H9 (cell line): Measurements from ENCODE around the gene DBN1. TPM values are rescaled to one million over a fixed set of nuclear protein-coding genes. Genes with fewer than 3 reads are reported as not detected.

Experiments
- DNase-seq: peaks from one replicate; pipeline ENCODE4 v3.0.0-alpha.2; 2017
- H2AFZ ChIP-seq: one replicate; pipeline ENCODE4 v1.6.1; 2013; ENCODE audit warnings: mild to moderate bottlenecking, low read length, control low read depth, moderate library complexity
- H2AK5ac ChIP-seq: 2 replicates; pipeline ENCODE4 v1.6.1; 2013; ENCODE audit warnings: low read length, control low read depth, mixed read lengths; ENCODE audit not compliant: insufficient read length
- H2BK120ac ChIP-seq: one replicate; pipeline ENCODE4 v1.6.1; 2013; ENCODE audit warnings: low read depth, mild to moderate bottlenecking, low read length, control low read depth, inconsistent platforms; ENCODE audit not compliant: poor library complexity, severe bottlenecking
- H2BK12ac ChIP-seq: 2 replicates; pipeline ENCODE4 v1.6.1; 2013; ENCODE audit warnings: low read length, control low read depth, mixed read lengths, low read depth; ENCODE audit not compliant: insufficient read length
- H2BK15ac ChIP-seq: 2 replicates; pipeline ENCODE4 v1.6.1; 2013; ENCODE audit warnings: low read depth, low read length, control low read depth
- H2BK20ac ChIP-seq: one replicate; pipeline ENCODE4 v1.6.1; 2013; ENCODE audit warnings: low read depth, mild to moderate bottlenecking, low read length, control low read depth, inconsistent platforms; ENCODE audit not compliant: poor library complexity, severe bottlenecking
- H2BK5ac ChIP-seq: 2 replicates; pipeline ENCODE4 v1.6.1; 2013; ENCODE audit warnings: low read length, control low read depth, mixed read lengths; ENCODE audit not compliant: insufficient read length
- H3K14ac ChIP-seq: 2 replicates; pipeline ENCODE4 v1.6.1; 2013; ENCODE audit warnings: low read length, control low read depth; ENCODE audit not compliant: insufficient read depth
- H3K18ac ChIP-seq: 2 replicates; pipeline ENCODE4 v1.6.1; 2013; ENCODE audit warnings: low read depth, mild to moderate bottlenecking, mixed read lengths, low read length, control low read depth; ENCODE audit not compliant: insufficient read length
- H3K23ac ChIP-seq: 2 replicates; pipeline ENCODE4 v1.6.1; 2013; ENCODE audit warnings: low read length, control low read depth, mixed read lengths, low read depth; ENCODE audit not compliant: insufficient read length
- H3K23me2 ChIP-seq: 2 replicates; pipeline ENCODE4 v1.6.1; 2013; ENCODE audit warnings: low read depth, mild to moderate bottlenecking, mixed read lengths, low read length, control low read depth; ENCODE audit not compliant: insufficient read length, poor library complexity, severe bottlenecking
- H3K27ac ChIP-seq: 2 replicates; pipeline ENCODE4 v1.5.1; 2013; ENCODE audit warnings: low read length, control low read depth, mixed read lengths, low read depth; ENCODE audit not compliant: insufficient read length
- H3K27me3 ChIP-seq: 2 replicates; pipeline ENCODE4 v1.6.1; 2013; ENCODE audit warnings: low read length, control low read depth, inconsistent platforms; ENCODE audit not compliant: insufficient read depth
- H3K4ac ChIP-seq: 2 replicates; pipeline ENCODE4 v1.6.1; 2013; ENCODE audit warnings: low read depth, mild to moderate bottlenecking, control low read depth, inconsistent platforms, low read length, moderate library complexity
- H3K4me1 ChIP-seq: 2 replicates; pipeline ENCODE4 v1.6.1; 2013; ENCODE audit warnings: low read length, control low read depth, inconsistent platforms; ENCODE audit not compliant: insufficient read depth
- H3K4me2 ChIP-seq: 2 replicates; pipeline ENCODE4 v1.6.1; 2013; ENCODE audit warnings: low read length, control low read depth, mixed read lengths; ENCODE audit not compliant: insufficient read length, insufficient read depth
- H3K56ac ChIP-seq: 2 replicates; pipeline ENCODE4 v1.6.1; 2013; ENCODE audit warnings: low read depth, mild to moderate bottlenecking, mixed read lengths, low read length, control low read depth; ENCODE audit not compliant: insufficient read length
- H3K79me1 ChIP-seq: 2 replicates; pipeline ENCODE4 v1.6.1; 2013; ENCODE audit warnings: low read depth, mild to moderate bottlenecking, moderate library complexity, low read length, control low read depth, inconsistent platforms; ENCODE audit not compliant: insufficient read depth, poor library complexity, severe bottlenecking
- H3K79me2 ChIP-seq: 2 replicates; pipeline ENCODE4 v1.6.1; 2013; ENCODE audit warnings: low read length, control low read depth, inconsistent platforms; ENCODE audit not compliant: insufficient read depth
- H3K9ac ChIP-seq: 2 replicates; pipeline ENCODE4 v1.6.1; 2013; ENCODE audit warnings: low read length, control low read depth, mixed read lengths; ENCODE audit not compliant: insufficient read length; ENCODE audit errors: extremely low read depth
- H3K9me3 ChIP-seq: one replicate; pipeline ENCODE4 v1.6.1; 2013; ENCODE audit warnings: low read depth, low read length, inconsistent platforms; ENCODE audit not compliant: control insufficient read depth
- H3T11ph ChIP-seq: one replicate; pipeline ENCODE4 v1.6.1; 2013; ENCODE audit warnings: mild to moderate bottlenecking, low read length, control low read depth, inconsistent platforms
- H4K20me1 ChIP-seq: one replicate; pipeline ENCODE4 v1.6.1; 2013; ENCODE audit not compliant: control insufficient read depth, insufficient read length, insufficient read depth
- H4K5ac ChIP-seq: 2 replicates; pipeline ENCODE4 v1.6.1; 2013; ENCODE audit warnings: low read depth, mild to moderate bottlenecking, mixed read lengths, low read length, control low read depth; ENCODE audit not compliant: insufficient read length
- H4K8ac ChIP-seq: replicated peaks from 2 replicates; pipeline ENCODE4 v1.6.1; 2013; ENCODE audit warnings: low read length, control low read depth, mixed read lengths, low read depth; ENCODE audit not compliant: insufficient read length
- H4K91ac ChIP-seq: 2 replicates; pipeline ENCODE4 v1.6.1; 2013; ENCODE audit warnings: low read depth, mild to moderate bottlenecking, moderate library complexity, mixed read lengths, low read length, control low read depth; ENCODE audit not compliant: insufficient read length
- H3K27ac Mint-ChIP-seq, 3 experiments: 2 replicates in 2 of 3; 3 replicates in 1 of 3; pipeline ENCODE4 v1.8.0; 2020 to 2021; ENCODE audit warnings: mixed read lengths in 3 of 3, mild to moderate bottlenecking in 1 of 3, moderate library complexity in 1 of 3
- H3K27me3 Mint-ChIP-seq: 2 replicates; pipeline ENCODE4 v1.8.0; 2021; ENCODE audit warnings: low read depth, mild to moderate bottlenecking, moderate library complexity, mixed read lengths
- H3K36me3 Mint-ChIP-seq, 3 experiments: 2 replicates in 2 of 3; 3 replicates in 1 of 3; pipeline ENCODE4 v1.8.0; 2020 to 2021; ENCODE audit warnings: low read depth in 3 of 3, mixed read lengths in 3 of 3; ENCODE audit not compliant: insufficient read depth in 1 of 3
- H3K4me1 Mint-ChIP-seq, 2 experiments: 2 replicates each; pipeline ENCODE4 v1.8.0; 2020; ENCODE audit warnings: mixed read lengths in 2 of 2
- H3K4me3 Mint-ChIP-seq, 2 experiments: 2 replicates in 1 of 2; 3 replicates in 1 of 2; pipeline ENCODE4 v1.8.0; 2020 to 2021; ENCODE audit warnings: mild to moderate bottlenecking in 2 of 2, mixed read lengths in 2 of 2, moderate library complexity in 1 of 2
- H3K9me3 Mint-ChIP-seq, 2 experiments: 2 replicates in 1 of 2; 3 replicates in 1 of 2; pipeline ENCODE4 v1.8.0; 2020; ENCODE audit warnings: mild to moderate bottlenecking in 2 of 2, mixed read lengths in 2 of 2, moderate library complexity in 1 of 2
- CTCF ChIP-seq: fragments of 200-600 bp; sonication (generic); conservative IDR thresholded peaks from 3 replicates; pipeline ENCODE4 v1.8.0; 2021; ENCODE audit warnings: antibody characterized with exemption, mild to moderate bottlenecking
- WGBS: extraction: QIAGEN DNeasy Blood & Tissue Kit; methylation state at CpG from one replicate; pipeline ENCODE4 v1.1.7; 2013; ENCODE audit warnings: missing lambda C conversion rate, low lambda C conversion rate, mixed read lengths; ENCODE audit not compliant: insufficient read length; ENCODE audit errors: extremely low coverage; 5-methylcytosine and 5-hydroxymethylcytosine counted together
- total RNA-seq: library from RNA; stranded (reverse); gene quantifications from 2 replicates; pipeline ENCODE4 v1.2.1, GENCODE V29; 2021

The DBN1 gene
- total RNA-seq, 1 experiment from 2014 or later: 340 TPM

- no peak overlapping the region for H2BK15ac ChIP-seq
- no peak for DNase-seq
- H3K4me1 ChIP-seq: no peaks in the 10 kb centered on the region
- no peak overlapping the region for H4K5ac ChIP-seq
- no peak overlapping the region for H3K4ac ChIP-seq
- H4K20me1 ChIP-seq: no peaks in the 10 kb centered on the region
- no peak overlapping the region for H2BK5ac ChIP-seq
- Mint-ChIP-seq H3K9me3 (no peaks in the 10 kb centered on the region), H3K27ac (peak overlapping the region in 2 of 3 experiments; percentile 72 to 84; a peak in 3 of 7 replicates), H3K4me1 (peaks cover 0 to 6% of the 10 kb centered on the region in 2 experiments; a peak in 1 of 4 replicates), H3K4me3 (no peak overlapping the region), H3K27me3 (no peaks in the 10 kb centered on the region; the same call in none of the 2 replicates), H3K36me3 (peaks cover 31 to 75% (median 68%) of the 10 kb centered on the region in 3 experiments)
- H2AFZ ChIP-seq: no peak overlapping the region
- no peaks in the 10 kb centered on the region for H3K79me2 ChIP-seq
- no peak overlapping the region for H3K56ac ChIP-seq
- H3K14ac ChIP-seq: no peak overlapping the region
- no peak overlapping the region for H3T11ph ChIP-seq
- H3K9ac ChIP-seq: no peak overlapping the region
- H3K27me3 ChIP-seq: no peaks in the 10 kb centered on the region
- H3K23ac ChIP-seq: no peak overlapping the region
- WGBS: no CpG with 5 or more reads among the region's 9 CpGs
- no peak overlapping the region for H3K27ac ChIP-seq
- no peak for TF ChIP-seq CTCF
- no peaks in the 10 kb centered on the region for H3K79me1 ChIP-seq
- H4K8ac ChIP-seq: no peak overlapping the region
- no peak overlapping the region for H2BK12ac ChIP-seq
- no peak overlapping the region for H2BK20ac ChIP-seq
- no peak overlapping the region for H2BK120ac ChIP-seq
- H3K18ac ChIP-seq: no peak overlapping the region
- no peaks in the 10 kb centered on the region for H3K23me2 ChIP-seq
- no peak overlapping the region for H3K4me2 ChIP-seq
- no peak overlapping the region for H4K91ac ChIP-seq
- H3K9me3 ChIP-seq: no peaks in the 10 kb centered on the region
- H2AK5ac ChIP-seq: no peak overlapping the region
Observed at GRCh38 chr5:177483042-177483441, 9.6 kb upstream of the DBN1 start.
